HG02973 (cell line): ENCODE data around the gene IDH3B.

Experiments used
- ATAC-seq: cut with Tn5 transposase; IDR thresholded peaks from one replicate; pipeline ENCODE4 v1.9.1; 2021; ENCODE audit warnings: moderate library complexity; ENCODE audit not compliant: unreplicated experiment

Gene IDH3B

GRCh38 chr20:2624190-2624589 lies 39.8 kb downstream of the IDH3B start:
- ATAC-seq: no peak

GRCh38 chr20:2619961-2620595 lies 43.9 kb downstream of the IDH3B start:
- no peak for ATAC-seq

GRCh38 chr20:2619337-2619736 lies 44.7 kb downstream of the IDH3B start:
- no peak for ATAC-seq

GRCh38 chr20:2618815-2619214 lies 45.2 kb downstream of the IDH3B start:
- no peak for ATAC-seq

- ATAC-seq: no peak
These were observed 46.8 kb downstream of the IDH3B start for GRCh38 chr20:2617099-2617714.

- ATAC-seq: no peak
These were observed 47.4 kb downstream of the IDH3B start for GRCh38 chr20:2616634-2617033.

GRCh38 chr20:2612073-2612472 lies 51.9 kb downstream of the IDH3B start:
- no peak for ATAC-seq

GRCh38 chr20:2610941-2611720 lies 52.9 kb downstream of the IDH3B start:
- ATAC-seq: no peak

GRCh38 chr20:2610326-2610725 lies 53.7 kb downstream of the IDH3B start:
- ATAC-seq: no peak
